Measurements from ENCODE around the gene TLX1. TPM values are rescaled to one million over a fixed set of nuclear protein-coding genes. Genes with fewer than 3 reads are reported as not detected.

TLX1 gene
- total and polyA plus RNA-seq, 9 of the 15 experiments (the other 6 are each of a cell fraction or from before 2014, with no cell fraction given) = 0.03 to 3.3 (median 0.19) TPM; not detected in 1

DNA sequence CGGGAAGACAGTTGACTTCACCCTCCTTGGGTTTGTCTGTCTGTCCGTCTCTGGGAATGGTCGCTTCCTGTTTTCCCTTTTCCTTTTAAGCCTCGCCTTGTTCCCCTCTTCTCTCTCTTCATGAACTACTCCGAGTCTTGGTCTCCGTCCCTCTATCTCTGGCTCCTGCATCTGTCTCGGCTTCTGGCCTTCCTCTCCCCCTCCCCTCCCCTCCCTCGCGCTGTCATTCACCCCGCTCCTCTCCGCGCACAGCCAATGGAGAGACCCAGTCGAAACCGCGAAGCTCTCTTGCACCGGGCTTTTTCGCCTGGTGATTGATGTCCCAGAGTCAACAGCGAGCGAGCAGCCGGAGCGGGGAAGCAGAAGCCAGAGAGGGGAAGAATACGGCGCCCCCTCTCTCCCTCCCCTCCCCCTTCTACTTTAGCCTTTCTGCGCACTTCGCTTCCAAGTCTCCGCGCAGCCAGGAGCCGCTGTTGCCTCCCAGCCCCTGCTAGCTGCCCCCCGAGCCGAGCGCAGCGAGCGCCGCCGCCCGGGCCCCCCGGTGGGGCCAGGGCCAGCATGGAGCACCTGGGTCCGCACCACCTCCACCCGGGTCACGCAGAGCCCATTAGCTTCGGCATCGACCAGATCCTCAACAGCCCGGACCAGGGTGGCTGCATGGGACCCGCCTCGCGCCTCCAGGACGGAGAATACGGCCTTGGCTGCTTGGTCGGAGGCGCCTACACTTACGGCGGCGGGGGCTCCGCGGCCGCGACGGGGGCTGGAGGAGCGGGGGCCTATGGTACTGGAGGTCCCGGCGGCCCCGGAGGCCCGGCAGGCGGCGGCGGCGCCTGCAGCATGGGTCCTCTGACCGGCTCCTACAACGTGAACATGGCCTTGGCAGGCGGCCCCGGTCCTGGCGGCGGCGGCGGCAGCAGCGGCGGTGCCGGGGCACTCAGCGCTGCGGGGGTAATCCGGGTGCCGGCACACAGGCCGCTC lies at the start of gene TLX1 (continued):
- TF ChIP-seq GATAD2B (IDR thresholded peaks at IDR 0.05; ENCODE audit: borderline replicate concordance) = no peak
- TF ChIP-seq GABPB2 (CRISPR knock-in tag; conservative IDR thresholded peaks at IDR 0.05) = no peak
- TF ChIP-seq CHD1 (IDR thresholded peaks at IDR 0.05; ENCODE audit: low read length) = peak; percentile 0
- TF ChIP-seq JUN (IDR thresholded peaks at IDR 0.05; ENCODE audit: borderline replicate concordance, low read depth, low read length) = no peak
- no peak for TF ChIP-seq JUN (CRISPR knock-in tag; IDR thresholded peaks at IDR 0.05; ENCODE audit: borderline replicate concordance)
- TF ChIP-seq FOXA3 (CRISPR knock-in tag; conservative IDR thresholded peaks at IDR 0.05 in 1 of 2, IDR thresholded peaks at IDR 0.05 in 1 of 2) = peak in 1 of 2 experiments; percentile 76; a peak in 1 of 4 replicates
- TF ChIP-seq ZNF780A (CRISPR knock-in tag; IDR thresholded peaks at IDR 0.05) = no peak
- no peak for TF ChIP-seq HMG20B (CRISPR knock-in tag; IDR thresholded peaks at IDR 0.05)
- no peak for TF ChIP-seq GTF2A2 (tag; IDR thresholded peaks at IDR 0.05)

GRCh38 chr10:101085846-101086245 lies 45.3 kb upstream of the TLX1 start:
- DNase-seq (ENCODE audit: extremely low read depth in 1 of 4, low spot score in 3 of 4) = no peak
- no peak for ATAC-seq
- ChIA-PET CTCF (ENCODE audit: low intra/inter-chr PET ratio) (no interaction called here), POLR2A (no interaction called here)
- intact Hi-C loops (cut with micrococcal nuclease) (no loop called here), in situ Hi-C loops (cut with MboI) (no loop called here)
- no peaks in the 10 kb centered on the region for H3K9me1 ChIP-seq (ENCODE audit: control insufficient read depth, insufficient read depth, low read length)
- H3K9me3 ChIP-seq (replicated peaks; ENCODE audit: control insufficient read depth, insufficient read depth, low read depth, low read length) = no peaks in the 10 kb centered on the region
- no peaks in the 10 kb centered on the region for H4K20me1 ChIP-seq (replicated peaks; ENCODE audit: control insufficient read depth, insufficient read depth, low read length)
- no peak overlapping the region for H3K27ac ChIP-seq (ENCODE audit: extremely low read depth, low read depth, low read length)
- no peak for FAIRE-seq
- peaks cover 6 to 45% of the 10 kb centered on the region in 2 experiments; a peak in 4 of 5 replicates for H3K27me3 ChIP-seq (ENCODE audit: control insufficient read depth in 2 of 2, insufficient read depth in 2 of 2, low read length in 2 of 2)
- BruUV-seq (replicated peaks) = no TSS peak
- H3K4me3 ChIP-seq = no peak overlapping the region
- TF ChIP-seq, protein P1, sequence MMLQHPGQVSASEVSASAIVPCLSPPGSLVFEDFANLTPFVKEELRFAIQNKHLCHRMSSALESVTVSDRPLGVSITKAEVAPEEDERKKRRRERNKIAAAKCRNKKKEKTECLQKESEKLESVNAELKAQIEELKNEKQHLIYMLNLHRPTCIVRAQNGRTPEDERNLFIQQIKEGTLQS (IDR thresholded peaks at IDR 0.05) = no peak
- TF ChIP-seq, protein P1 (CRISPR knock-in tag; conservative IDR thresholded peaks at IDR 0.05) = no peak
- TF ChIP-seq PCBP2 (IDR thresholded peaks at IDR 0.05; ENCODE audit: low read depth, low read length, poor library complexity, severe bottlenecking) (no peak), E2F3 (CRISPR knock-in tag; IDR thresholded peaks at IDR 0.05) (no peak), HNRNPLL (IDR thresholded peaks at IDR 0.05; ENCODE audit: low read depth, low read length, poor library complexity, severe bottlenecking) (no peak)
- peaks cover 0 to 7% of the 10 kb centered on the region in 2 experiments; a peak in 1 of 5 replicates for H3K4me1 ChIP-seq (replicated peaks in 1 of 2; ENCODE audit: control insufficient read depth in 2 of 2, insufficient read depth in 2 of 2, low read length in 2 of 2)
- no peaks in the 10 kb centered on the region for H3K79me2 ChIP-seq (ENCODE audit: control insufficient read depth, insufficient read depth, low read length)
- H3K36me3 ChIP-seq (ENCODE audit: control insufficient read depth, insufficient read depth, low read length) = no peaks in the 10 kb centered on the region
- H3K9ac ChIP-seq (ENCODE audit: insufficient read depth in 1 of 2, low read depth in 2 of 2, low read length in 2 of 2) = no peak overlapping the region
- no peak overlapping the region for H3K4me2 ChIP-seq (ENCODE audit: insufficient read depth, low read length)
- 2% methylated on average over 6 of the region's 6 CpGs for WGBS (ENCODE audit: insufficient coverage, low coverage, missing lambda C conversion rate)
- no peak overlapping the region for H2AFZ ChIP-seq (ENCODE audit: low read depth, low read length)
